Panc1 (cell line): ENCODE measurements around the gene ATP4A. TPM values are rescaled to one million over a fixed set of nuclear protein-coding genes. Genes with fewer than 3 reads are reported as not detected.

Experiments used
- ATAC-seq: fragments of 200-7000 bp; cut with Tn5 transposase; 2 replicates; pipeline ENCODE4 v1.9.1; 2020; ENCODE audit warnings: mild to moderate bottlenecking, moderate library complexity
- BruUV-seq: library from RNA; stranded (reverse); fragments of 400-500 nt; replicated peaks from 2 replicates; lab custom pipeline; 2021; lab: Mats Ljungman, UMichigan
- CTCF ChIA-PET: fragments of 300-600 bp; sonication (Branson Sonifier 250); formaldehyde crosslinking; loops from one replicate; lab custom pipeline; 2022; ENCODE audit warnings: antibody characterized with exemption; lab: Charles Lee
- POLR2A ChIA-PET: fragments of 300-600 bp; sonication (Branson Sonifier 250); formaldehyde crosslinking; loops from one replicate; lab custom pipeline; 2022; ENCODE audit warnings: antibody characterized with exemption; lab: Charles Lee
- DNase-seq: peaks from one replicate; pipeline ENCODE4 v3.0.0-alpha.2; 2010; ENCODE audit warnings: low read depth, low spot score
- H3K27ac ChIP-seq: 2 replicates; pipeline ENCODE4 v1.5.1; 2011; ENCODE audit warnings: mild to moderate bottlenecking, low read length, inconsistent platforms
- H3K27me3 ChIP-seq: fragments of 200-500 bp; sonication (Bioruptor generic); 2 replicates; pipeline ENCODE4 v1.6.0; 2014; ENCODE audit warnings: low read length, inconsistent platforms; ENCODE audit not compliant: control insufficient read depth, insufficient read depth
- H3K36me3 ChIP-seq: fragments of 200-500 bp; sonication (Bioruptor generic); 2 replicates; pipeline ENCODE4 v1.5.1; 2014; ENCODE audit warnings: inconsistent platforms, mild to moderate bottlenecking, low read length, moderate library complexity; ENCODE audit not compliant: control insufficient read depth, insufficient read depth
- H3K4me1 ChIP-seq: 2 replicates; pipeline ENCODE4 v1.5.1; 2011; ENCODE audit warnings: inconsistent platforms, mild to moderate bottlenecking, low read length, moderate library complexity; ENCODE audit not compliant: control insufficient read depth, insufficient read depth
- H3K4me3 ChIP-seq, 2 experiments: 2 replicates each; pipeline ENCODE4 v1.5.1; 2011 to 2012; ENCODE audit warnings: low read depth in 2 of 2, low read length in 2 of 2, mild to moderate bottlenecking in 2 of 2, inconsistent platforms in 1 of 2, moderate library complexity in 1 of 2
- H3K9me3 ChIP-seq: fragments of 200-500 bp; sonication (Bioruptor generic); 2 replicates; pipeline ENCODE4 v1.5.1; 2014; ENCODE audit warnings: low read depth, mild to moderate bottlenecking, inconsistent platforms, low read length, moderate library complexity; ENCODE audit not compliant: control insufficient read depth, insufficient read depth
- POLR2AphosphoS5 ChIP-seq: IDR thresholded peaks from 2 replicates; pipeline ENCODE4 v1.6.1; 2012; ENCODE audit warnings: mild to moderate bottlenecking, low read depth, low read length, moderate library complexity
- SIN3A ChIP-seq: IDR thresholded peaks from 2 replicates; pipeline ENCODE4 v1.6.1; 2012; ENCODE audit warnings: low read depth, mild to moderate bottlenecking, low read length, moderate library complexity, borderline replicate concordance; ENCODE audit not compliant: insufficient read depth
- TCF7L2 ChIP-seq: IDR thresholded peaks from 2 replicates; pipeline ENCODE4 v1.6.1; 2011; ENCODE audit warnings: mild to moderate bottlenecking, low read depth, low read length, inconsistent platforms
- in situ Hi-C: cut with HindIII; loops from 2 replicates; pipeline ENCODE4 v1.10.0; 2016; ENCODE audit warnings: low sequenced_read_pairs, low pct_unique_long_range_greater_than_20kb
- intact Hi-C: fragments of 100-400 bp; cut with micrococcal nuclease; formaldehyde crosslinking; loops from one replicate; pipeline ENCODE4 v1.10.0; 2022; ENCODE audit not compliant: unreplicated experiment
- total RNA-seq: library from RNA; stranded (reverse); gene quantifications from one replicate; pipeline ENCODE4 v1.2.1, GENCODE V29; 2021; ENCODE audit not compliant: unreplicated experiment
- TF ChIP-seq, protein P1 (sequence below), 2 experiments: IDR thresholded peaks; 2 replicates each; pipeline ENCODE4 v1.6.1; 2011 to 2012; ENCODE audit warnings: low read depth in 2 of 2, control low read depth in 1 of 2, low read length in 1 of 2, mild to moderate bottlenecking in 1 of 2, moderate library complexity in 1 of 2; ENCODE audit not compliant: insufficient read depth in 1 of 2
- TF ChIP-seq, protein P2 (sequence below): fragments of 450-650 bp; IDR thresholded peaks from 2 replicates; pipeline ENCODE4 v1.5.1; 2017; ENCODE audit warnings: mild to moderate bottlenecking

The ATP4A gene
- total RNA-seq, 1 experiment from 2014 or later = not detected

- Histone ChIP-seq H3K36me3 (no peaks in the 10 kb centered on the region), H3K9me3 (no peaks in the 10 kb centered on the region), H3K27me3 (peaks cover 8% of the 10 kb centered on the region; the same call in 1 of the 2 replicates), H3K4me1 (peaks cover 6% of the 10 kb centered on the region; the same call in 1 of the 2 replicates), H3K4me3 (no peak overlapping the region), H3K27ac (no peak overlapping the region)
- DNase-seq = no peak
- no peak for ATAC-seq
- ChIA-PET CTCF (no interaction called here), POLR2A (interaction anchor here (0.5 kb wide), 1 partner anchor 110 kb away, joined by 3 read pairs; no protein-coding TSS in a partner anchor)
- in situ Hi-C loops (no loop called here), intact Hi-C loops (no loop called here)
- BruUV-seq = no TSS peak
- TF ChIP-seq, protein P1, sequence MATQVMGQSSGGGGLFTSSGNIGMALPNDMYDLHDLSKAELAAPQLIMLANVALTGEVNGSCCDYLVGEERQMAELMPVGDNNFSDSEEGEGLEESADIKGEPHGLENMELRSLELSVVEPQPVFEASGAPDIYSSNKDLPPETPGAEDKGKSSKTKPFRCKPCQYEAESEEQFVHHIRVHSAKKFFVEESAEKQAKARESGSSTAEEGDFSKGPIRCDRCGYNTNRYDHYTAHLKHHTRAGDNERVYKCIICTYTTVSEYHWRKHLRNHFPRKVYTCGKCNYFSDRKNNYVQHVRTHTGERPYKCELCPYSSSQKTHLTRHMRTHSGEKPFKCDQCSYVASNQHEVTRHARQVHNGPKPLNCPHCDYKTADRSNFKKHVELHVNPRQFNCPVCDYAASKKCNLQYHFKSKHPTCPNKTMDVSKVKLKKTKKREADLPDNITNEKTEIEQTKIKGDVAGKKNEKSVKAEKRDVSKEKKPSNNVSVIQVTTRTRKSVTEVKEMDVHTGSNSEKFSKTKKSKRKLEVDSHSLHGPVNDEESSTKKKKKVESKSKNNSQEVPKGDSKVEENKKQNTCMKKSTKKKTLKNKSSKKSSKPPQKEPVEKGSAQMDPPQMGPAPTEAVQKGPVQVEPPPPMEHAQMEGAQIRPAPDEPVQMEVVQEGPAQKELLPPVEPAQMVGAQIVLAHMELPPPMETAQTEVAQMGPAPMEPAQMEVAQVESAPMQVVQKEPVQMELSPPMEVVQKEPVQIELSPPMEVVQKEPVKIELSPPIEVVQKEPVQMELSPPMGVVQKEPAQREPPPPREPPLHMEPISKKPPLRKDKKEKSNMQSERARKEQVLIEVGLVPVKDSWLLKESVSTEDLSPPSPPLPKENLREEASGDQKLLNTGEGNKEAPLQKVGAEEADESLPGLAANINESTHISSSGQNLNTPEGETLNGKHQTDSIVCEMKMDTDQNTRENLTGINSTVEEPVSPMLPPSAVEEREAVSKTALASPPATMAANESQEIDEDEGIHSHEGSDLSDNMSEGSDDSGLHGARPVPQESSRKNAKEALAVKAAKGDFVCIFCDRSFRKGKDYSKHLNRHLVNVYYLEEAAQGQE (IDR thresholded peaks at IDR 0.05; ENCODE audit: insufficient read depth in 1 of 2, low read depth in 2 of 2, low read length in 1 of 2) = no peak
Observed at GRCh38 chr19:35560677-35561076, 2.8 kb downstream of the ATP4A start.

DNA sequence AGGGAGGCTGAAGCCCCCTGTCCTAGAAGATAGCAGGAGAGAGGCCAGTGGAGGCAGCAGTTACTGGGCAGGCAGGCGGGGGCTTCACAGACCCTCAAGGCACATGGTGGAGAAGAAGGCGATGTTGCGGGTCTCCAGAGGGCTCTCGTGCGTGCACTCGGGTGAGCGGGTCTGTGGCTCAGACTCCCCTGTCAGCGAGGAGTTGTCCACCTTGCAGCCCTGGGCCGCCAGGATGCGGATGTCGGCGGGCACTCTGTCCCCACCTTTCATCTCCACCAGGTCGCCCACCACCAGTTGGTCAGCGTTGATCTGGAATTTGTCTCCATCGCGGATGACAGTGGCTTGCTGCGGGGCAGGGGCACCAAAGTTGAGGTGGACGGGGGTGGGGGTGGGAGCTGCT is 3.2 kb downstream of the ATP4A start:
- no peaks in the 10 kb centered on the region for H3K9me3 ChIP-seq
- H3K27me3 ChIP-seq = peaks cover 8% of the 10 kb centered on the region; the same call in 1 of the 2 replicates
- DNase-seq = no peak
- no peak for ATAC-seq
- TF ChIP-seq, protein P2, sequence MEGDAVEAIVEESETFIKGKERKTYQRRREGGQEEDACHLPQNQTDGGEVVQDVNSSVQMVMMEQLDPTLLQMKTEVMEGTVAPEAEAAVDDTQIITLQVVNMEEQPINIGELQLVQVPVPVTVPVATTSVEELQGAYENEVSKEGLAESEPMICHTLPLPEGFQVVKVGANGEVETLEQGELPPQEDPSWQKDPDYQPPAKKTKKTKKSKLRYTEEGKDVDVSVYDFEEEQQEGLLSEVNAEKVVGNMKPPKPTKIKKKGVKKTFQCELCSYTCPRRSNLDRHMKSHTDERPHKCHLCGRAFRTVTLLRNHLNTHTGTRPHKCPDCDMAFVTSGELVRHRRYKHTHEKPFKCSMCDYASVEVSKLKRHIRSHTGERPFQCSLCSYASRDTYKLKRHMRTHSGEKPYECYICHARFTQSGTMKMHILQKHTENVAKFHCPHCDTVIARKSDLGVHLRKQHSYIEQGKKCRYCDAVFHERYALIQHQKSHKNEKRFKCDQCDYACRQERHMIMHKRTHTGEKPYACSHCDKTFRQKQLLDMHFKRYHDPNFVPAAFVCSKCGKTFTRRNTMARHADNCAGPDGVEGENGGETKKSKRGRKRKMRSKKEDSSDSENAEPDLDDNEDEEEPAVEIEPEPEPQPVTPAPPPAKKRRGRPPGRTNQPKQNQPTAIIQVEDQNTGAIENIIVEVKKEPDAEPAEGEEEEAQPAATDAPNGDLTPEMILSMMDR = no peak
- TF ChIP-seq TCF7L2 (no peak), POLR2AphosphoS5 (no peak), SIN3A (no peak)
- TF ChIP-seq, protein P1 (IDR thresholded peaks at IDR 0.05; ENCODE audit: insufficient read depth in 1 of 2, low read depth in 2 of 2, low read length in 1 of 2) = no peak
- in situ Hi-C loops (no loop called here), intact Hi-C loops (no loop called here)
- no peak overlapping the region for H3K27ac ChIP-seq
- peaks cover 6% of the 10 kb centered on the region; the same call in 1 of the 2 replicates for H3K4me1 ChIP-seq
- no peak overlapping the region for H3K4me3 ChIP-seq
- POLR2A ChIA-PET = no interaction called here
- no peaks in the 10 kb centered on the region for H3K36me3 ChIP-seq
- CTCF ChIA-PET = no interaction called here
- no TSS peak for BruUV-seq
